GM12878 (cell line): ENCODE results near the gene MLEC.

Experiments
- CBFB ChIP-seq: IDR thresholded peaks from 2 replicates; pipeline ENCODE4 v1.6.1; 2016; ENCODE audit warnings: antibody characterized with exemption, low read depth
- CBX5 ChIP-seq: sonication (generic); IDR thresholded peaks from 2 replicates; pipeline ENCODE4 v1.6.1; 2016; ENCODE audit warnings: low read depth, moderate library complexity, mild to moderate bottlenecking, inconsistent platforms
- CTCF ChIP-seq, 3 experiments: IDR thresholded peaks in 2 of 3; conservative IDR thresholded peaks in 1 of 3; 2 replicates each; pipeline ENCODE4 v1.5.1; 2011; ENCODE audit warnings: low read depth in 3 of 3, low read length in 3 of 3, mild to moderate bottlenecking in 3 of 3, control low read depth in 2 of 3, moderate library complexity in 2 of 3, inconsistent platforms in 1 of 3, mixed read lengths in 1 of 3; ENCODE audit not compliant: control insufficient read depth in 2 of 3, insufficient read depth in 1 of 3; ENCODE audit errors: extremely low read depth in 1 of 3
- HDAC2 ChIP-seq: fragments of 200-600 bp; sonication (generic); IDR thresholded peaks from 2 replicates; pipeline ENCODE4 v1.6.1; 2017
- POLR2A ChIP-seq: IDR thresholded peaks from 2 replicates; pipeline ENCODE4 v1.6.1; 2011; ENCODE audit warnings: low read depth, mild to moderate bottlenecking, low read length
- RELA ChIP-seq: fragments of 450-650 bp; IDR thresholded peaks from 2 replicates; pipeline ENCODE4 v1.8.0; 2014; ENCODE audit warnings: borderline replicate concordance; ENCODE audit not compliant: partially characterized antibody
- SIN3A ChIP-seq: IDR thresholded peaks from 2 replicates; pipeline ENCODE4 v1.6.1; 2012; ENCODE audit warnings: low read depth, low read length, improper control_type of control experiment
- SUPT20H ChIP-seq: IDR thresholded peaks from 2 replicates; pipeline ENCODE4 v1.6.1; 2011; ENCODE audit warnings: low read depth, mild to moderate bottlenecking, low read length, moderate library complexity, borderline replicate concordance; ENCODE audit not compliant: control insufficient read depth
- TAF1 ChIP-seq: IDR thresholded peaks from 2 replicates; pipeline ENCODE4 v1.6.1; 2011; ENCODE audit warnings: mild to moderate bottlenecking, low read depth, low read length, borderline replicate concordance
- TARDBP ChIP-seq: IDR thresholded peaks from 2 replicates; pipeline ENCODE4 v1.6.1; 2016; ENCODE audit warnings: borderline replicate concordance
- TCF7 ChIP-seq: IDR thresholded peaks from 2 replicates; pipeline ENCODE4 v1.6.1; 2014; ENCODE audit warnings: antibody characterized with exemption, borderline replicate concordance
- ZNF24 ChIP-seq: fragments of 450-650 bp; IDR thresholded peaks from 2 replicates; pipeline ENCODE4 v1.6.1; 2017; ENCODE audit warnings: antibody characterized with exemption, mild to moderate bottlenecking
- TF ChIP-seq, protein P1 (sequence below): IDR thresholded peaks from 2 replicates; pipeline ENCODE4 v1.6.1; 2012; ENCODE audit warnings: low read depth, low read length, improper control_type of control experiment

GRCh38 chr12:120661432-120661831 is 25.5 kb upstream of the MLEC start:
- TF ChIP-seq POLR2A (no peak), CTCF (IDR thresholded peaks at IDR 0.05 in 2 of 3, conservative IDR thresholded peaks at IDR 0.05 in 1 of 3; ENCODE audit: control insufficient read depth in 2 of 3, extremely low read depth in 1 of 3, insufficient read depth in 1 of 3, low read depth in 3 of 3, low read length in 3 of 3) (no peak), SUPT20H (no peak), TARDBP (no peak), CBX5 (no peak), CBFB (no peak), TAF1 (no peak), SIN3A (no peak), TCF7 (no peak), HDAC2 (no peak), ZNF24 (no peak), RELA (no peak)
- TF ChIP-seq, protein P1, sequence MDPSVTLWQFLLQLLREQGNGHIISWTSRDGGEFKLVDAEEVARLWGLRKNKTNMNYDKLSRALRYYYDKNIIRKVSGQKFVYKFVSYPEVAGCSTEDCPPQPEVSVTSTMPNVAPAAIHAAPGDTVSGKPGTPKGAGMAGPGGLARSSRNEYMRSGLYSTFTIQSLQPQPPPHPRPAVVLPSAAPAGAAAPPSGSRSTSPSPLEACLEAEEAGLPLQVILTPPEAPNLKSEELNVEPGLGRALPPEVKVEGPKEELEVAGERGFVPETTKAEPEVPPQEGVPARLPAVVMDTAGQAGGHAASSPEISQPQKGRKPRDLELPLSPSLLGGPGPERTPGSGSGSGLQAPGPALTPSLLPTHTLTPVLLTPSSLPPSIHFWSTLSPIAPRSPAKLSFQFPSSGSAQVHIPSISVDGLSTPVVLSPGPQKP, result no peak
